GM19468 (cell line): ENCODE measurements around the gene AOPEP.
"Not testable (repeated sequence)": the region's sequence is repeated elsewhere in the genome, so short reads cannot be mapped to it uniquely, and the experiment has no call there.

Source experiments
- ATAC-seq: cut with Tn5 transposase; IDR thresholded peaks from one replicate; pipeline ENCODE4 v1.9.1; 2021; ENCODE audit warnings: mild to moderate bottlenecking, moderate library complexity, moderate number of reproducible peaks; ENCODE audit not compliant: unreplicated experiment; ENCODE audit errors: extremely low read depth

AOPEP gene

GRCh38 chr9:94941211-94941875 is 214.8 kb downstream of the AOPEP start:
- no peak for ATAC-seq

- ATAC-seq: no peak
These were observed 218.1 kb downstream of the AOPEP start for GRCh38 chr9:94944626-94945025.

DNA sequence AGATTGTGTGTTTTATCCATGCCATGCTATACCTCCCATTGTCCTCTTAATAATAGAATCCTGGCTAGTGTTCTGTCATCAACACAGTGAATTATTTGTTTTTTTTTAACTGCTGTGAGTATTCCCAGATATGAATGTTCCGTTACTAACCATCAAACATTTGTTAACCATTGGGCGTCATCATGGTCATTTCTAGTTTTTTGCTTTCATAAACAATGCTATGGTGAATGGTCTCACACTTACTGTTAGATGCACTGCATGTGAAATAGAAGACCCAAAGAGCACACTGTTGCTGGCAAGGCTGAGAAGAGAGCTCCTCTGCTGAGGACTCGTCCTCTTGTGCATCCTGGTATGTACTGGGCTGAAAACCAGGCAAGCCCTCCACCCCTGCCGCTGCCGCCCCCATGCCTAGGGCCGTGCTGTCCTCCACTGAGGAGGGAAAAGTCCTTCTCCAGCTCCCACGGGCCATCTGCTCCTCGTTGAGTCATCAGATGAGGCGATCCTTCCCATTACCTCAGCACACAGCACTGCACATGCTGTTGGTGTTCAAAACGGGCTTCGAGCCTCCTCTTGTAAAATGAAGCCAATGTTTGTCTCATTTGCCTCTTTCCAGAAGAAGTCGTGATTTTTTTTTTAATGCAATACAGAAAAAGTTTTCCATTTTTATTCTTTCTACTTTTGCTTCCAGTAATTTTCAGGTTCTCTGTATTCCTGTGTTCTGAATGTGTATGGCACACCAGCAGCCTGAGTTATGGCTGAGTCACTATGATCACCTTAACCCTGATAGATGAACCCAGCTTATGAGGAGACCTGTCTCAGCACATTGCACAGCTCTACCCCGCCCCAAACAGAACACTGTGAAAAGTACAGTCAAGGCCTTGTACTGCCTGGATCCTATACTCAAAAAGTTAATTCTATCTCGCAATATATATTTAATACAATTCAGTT is 219.0 kb downstream of the AOPEP start:
- ATAC-seq: no peak

- ATAC-seq: no peak
These were observed 219.8 kb downstream of the AOPEP start for GRCh38 chr9:94946256-94946655.

DNA sequence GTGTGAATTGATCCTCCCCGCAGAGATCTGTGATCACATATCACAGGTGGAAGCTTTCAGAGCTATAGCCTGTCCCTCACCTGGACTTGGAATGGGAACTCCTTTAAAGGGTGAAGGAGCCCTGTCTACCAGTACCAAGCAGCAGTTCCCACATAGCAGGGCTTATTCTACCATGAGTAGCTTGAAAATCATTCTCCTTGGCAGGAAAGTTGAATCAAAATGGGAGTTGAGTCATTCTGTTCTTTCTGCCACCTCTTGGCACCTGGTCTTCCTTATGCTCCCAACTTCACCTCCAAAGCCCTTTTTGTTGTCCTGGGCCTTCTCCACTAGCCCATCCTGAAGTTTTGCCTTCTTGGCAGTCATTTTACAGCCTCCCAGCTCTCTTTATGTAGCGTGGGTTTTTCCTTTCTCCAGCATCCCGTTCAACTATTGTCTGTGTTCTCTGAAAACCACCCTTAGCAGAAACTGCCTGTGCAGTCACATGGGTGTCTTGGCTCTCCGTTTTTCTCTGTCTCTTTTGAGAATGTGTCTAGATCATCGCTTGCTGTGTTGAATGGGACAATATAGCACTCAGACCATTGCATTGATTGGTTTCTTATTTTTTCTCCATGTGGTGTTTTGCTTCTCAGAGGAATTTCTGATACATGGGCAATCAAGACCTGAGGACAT is 222.2 kb downstream of the AOPEP start:
- no peak for ATAC-seq

- no peak for ATAC-seq
These were observed 222.9 kb downstream of the AOPEP start for GRCh38 chr9:94949370-94949769.

GRCh38 chr9:94950040-94950578 is 223.6 kb downstream of the AOPEP start:
- ATAC-seq: no peak

DNA sequence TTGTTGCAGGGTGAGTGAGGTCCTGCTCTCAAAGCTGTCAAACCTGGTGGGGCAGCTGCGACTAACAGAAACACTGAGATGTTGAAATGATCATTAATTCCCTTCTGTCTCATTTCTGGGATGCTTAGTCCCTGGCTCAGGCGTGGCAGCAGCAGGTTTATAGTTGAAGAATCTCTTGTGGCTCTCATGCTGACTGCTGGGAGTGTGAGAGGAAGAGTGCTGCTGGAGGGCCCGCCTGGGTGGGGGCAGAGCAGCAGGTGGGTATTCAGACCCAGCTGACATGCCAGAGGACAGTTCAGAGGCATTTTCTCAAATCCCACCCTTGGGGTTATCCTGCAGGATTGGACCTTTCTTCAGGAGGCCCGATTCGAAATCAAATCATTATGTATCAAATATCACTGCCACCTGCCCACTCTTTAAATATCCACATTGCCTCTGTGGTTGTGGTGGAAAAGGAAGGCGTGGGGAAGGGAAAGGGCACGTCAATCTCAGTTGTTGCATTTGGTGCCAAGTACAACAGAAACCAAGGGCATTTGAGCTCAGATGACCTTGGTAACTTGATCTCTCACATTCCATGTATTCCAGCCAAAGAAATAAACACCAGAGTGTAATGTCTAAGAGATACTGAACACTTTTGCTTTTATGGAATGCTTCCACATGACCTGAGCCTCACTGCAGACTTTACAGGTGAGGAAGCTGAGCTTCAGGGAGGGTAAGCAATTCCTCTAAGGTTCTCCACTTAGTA is 224.3 kb downstream of the AOPEP start:
- no peak for ATAC-seq

GRCh38 chr9:94951324-94952135 is 225.0 kb downstream of the AOPEP start:
- no peak for ATAC-seq

DNA sequence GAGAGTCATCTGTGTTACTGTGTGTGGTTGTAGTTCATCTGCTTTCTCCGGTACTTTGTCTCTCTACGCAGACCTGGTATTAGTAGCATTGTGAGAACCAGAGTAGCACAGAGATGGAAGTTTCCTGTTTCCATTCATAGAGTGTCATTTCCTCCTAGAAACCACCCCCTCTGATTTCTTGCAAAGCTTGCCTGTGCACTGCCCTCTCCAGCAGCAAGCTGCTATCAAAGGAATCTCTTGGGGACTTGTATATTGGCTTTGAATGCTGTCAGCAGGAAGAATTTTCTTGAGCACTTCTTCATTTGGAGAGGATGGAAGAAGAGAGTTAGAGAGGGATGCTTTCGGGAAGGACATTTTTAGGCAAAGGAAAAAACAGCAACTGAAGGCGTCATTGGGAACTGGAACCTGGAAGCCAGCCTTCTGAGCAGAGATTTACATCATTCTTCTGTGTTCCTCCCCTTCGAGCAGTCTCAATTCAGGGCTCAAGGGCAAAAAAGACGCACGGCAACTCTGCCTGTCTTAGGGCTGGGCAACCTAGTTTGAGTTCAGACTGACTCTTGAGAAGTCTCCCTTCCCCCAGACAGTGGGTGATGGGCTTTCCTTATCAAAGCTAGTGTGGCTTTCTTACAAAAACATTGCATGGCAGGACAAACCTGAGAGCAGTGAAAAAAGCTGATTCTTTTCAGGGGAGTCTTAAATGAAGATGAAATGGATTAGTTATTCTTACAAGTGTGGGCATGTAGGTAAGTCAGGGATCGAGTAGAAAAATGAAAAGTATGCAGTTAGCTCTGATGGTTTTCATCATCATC is 226.3 kb downstream of the AOPEP start:
- peak; percentile 36 for ATAC-seq

GRCh38 chr9:94956731-94957130 is 230.2 kb downstream of the AOPEP start:
- no peak for ATAC-seq

- ATAC-seq: no peak
These were observed 234.5 kb downstream of the AOPEP start for GRCh38 chr9:94960964-94961363.

DNA sequence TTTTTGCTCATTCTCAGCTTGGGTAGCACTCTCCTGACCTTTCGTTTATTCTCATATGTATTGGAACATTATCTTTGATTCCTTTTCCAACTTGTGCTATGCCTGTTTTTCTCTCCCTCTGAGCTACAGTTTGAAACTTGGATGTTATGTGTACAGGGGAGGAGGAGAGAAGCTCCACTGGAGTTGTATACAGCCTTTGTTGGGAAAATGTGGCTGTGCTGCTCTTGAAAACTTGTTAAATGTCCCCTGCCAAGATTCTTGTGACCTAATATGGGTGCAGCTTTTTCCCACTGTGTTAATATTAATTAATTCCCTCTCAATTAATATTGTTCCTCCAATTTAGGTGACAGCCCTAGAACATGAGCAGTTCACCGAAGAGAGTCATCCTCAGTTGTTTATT is 235.4 kb downstream of the AOPEP start:
- no peak for ATAC-seq

GRCh38 chr9:94965631-94966030 is 239.1 kb downstream of the AOPEP start:
- ATAC-seq: not testable (repeated sequence)

GRCh38 chr9:94966046-94966445 is 239.5 kb downstream of the AOPEP start:
- not testable (repeated sequence) for ATAC-seq

DNA sequence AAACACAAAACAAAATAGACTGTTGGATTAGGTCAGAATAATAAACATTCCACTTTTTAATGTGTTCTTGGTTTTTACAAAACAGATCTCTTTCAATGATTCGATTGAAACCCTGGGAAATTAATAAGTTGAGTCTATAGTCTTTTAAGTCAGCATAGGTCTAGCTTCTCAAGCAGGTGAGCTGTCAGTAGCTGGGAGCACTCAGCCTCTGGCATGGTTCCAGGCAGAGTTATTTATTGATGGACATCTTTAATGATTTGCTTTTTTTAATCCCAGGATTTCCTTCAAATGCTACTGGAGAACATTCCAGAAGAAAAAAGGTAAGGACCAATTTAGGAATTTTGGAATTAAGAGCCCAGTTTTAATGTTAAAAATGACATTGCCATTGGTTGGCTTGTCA is 241.0 kb downstream of the AOPEP start:
- ATAC-seq: no peak

- no peak for ATAC-seq
These were observed 245.1 kb downstream of the AOPEP start for GRCh38 chr9:94971378-94972131.
